Testis (tissue), 3 donors: ENCODE measurements around the gene ANGPTL2. TPM values are rescaled to one million over a fixed set of nuclear protein-coding genes. Genes with fewer than 3 reads are reported as not detected.

Experiments used
- DNase-seq: peaks from one replicate; pipeline ENCODE4 v3.0.0-alpha.2; 2019
- H3K27ac ChIP-seq, 2 donors: fragments of 200-600 bp; sonication (generic); one replicate each; pipeline ENCODE4 v1.5.1; 2019
- H3K27me3 ChIP-seq: fragments of 200-600 bp; sonication (generic); one replicate; pipeline ENCODE4 v1.5.1; 2019
- H3K36me3 ChIP-seq: fragments of 200-600 bp; sonication (generic); one replicate; pipeline ENCODE4 v1.5.1; 2017; ENCODE audit warnings: low read depth; ENCODE audit errors: missing control alignments
- H3K4me1 ChIP-seq: fragments of 200-600 bp; sonication (generic); one replicate; pipeline ENCODE4 v1.5.1; 2019
- H3K4me3 ChIP-seq, 2 donors: fragments of 200-600 bp; sonication (generic); one replicate each; pipeline ENCODE4 v1.5.1; 2017 to 2019
- H3K9me3 ChIP-seq: fragments of 200-600 bp; sonication (generic); one replicate; pipeline ENCODE4 v1.5.1; 2017
- POLR2A ChIP-seq: fragments of 450-650 bp; IDR thresholded peaks from one replicate; pipeline ENCODE4 v1.6.1; 2017; ENCODE audit warnings: antibody characterized with exemption, mild to moderate bottlenecking, moderate library complexity
- WGBS, 2 donors: methylation state at CpG; one replicate each; pipeline ENCODE4 v1.1.5; 2018; 5-methylcytosine and 5-hydroxymethylcytosine counted together
- intact Hi-C: fragments of 100-400 bp; cut with DNase I; formaldehyde crosslinking; loops from one replicate; pipeline ENCODE4 v1.15.1; 2023; ENCODE audit warnings: low total_unique reads
- polyA plus RNA-seq: library from polyadenylated mRNA; stranded (reverse); fragments of 350-450 nt; fragmentation: Illumina TruSeq; extraction: RNeasy Lipid Tissue Mini Kit (QIAGEN cat#74804); gene quantifications from one replicate; pipeline ENCODE4 v1.2.3, GENCODE V29; 2014; ENCODE audit warnings: low read depth, low replicate concordance; ENCODE audit not compliant: insufficient read depth
- total RNA-seq, 2 donors: library from RNA; depleted of rRNA; stranded (reverse); fragments of >200 nt; gene quantifications; one replicate each; pipeline ENCODE4 v1.2.3, GENCODE V29; 2016
- TF ChIP-seq, protein P1 (sequence below), 3 experiments: fragments of 450-650 bp in 2 of 3; fragments of 200-600 bp in 1 of 3; sonication (generic) in 1 of 3; IDR thresholded peaks; one replicate each; pipeline ENCODE4 v1.5.1; 2016 to 2019; ENCODE audit warnings: antibody characterized with exemption in 3 of 3, mild to moderate bottlenecking in 2 of 3, moderate library complexity in 1 of 3

The ANGPTL2 gene
- total and polyA plus RNA-seq, 3 donors from 2014 or later: 2.4 to 30.7 (median 2.4) TPM

DNA sequence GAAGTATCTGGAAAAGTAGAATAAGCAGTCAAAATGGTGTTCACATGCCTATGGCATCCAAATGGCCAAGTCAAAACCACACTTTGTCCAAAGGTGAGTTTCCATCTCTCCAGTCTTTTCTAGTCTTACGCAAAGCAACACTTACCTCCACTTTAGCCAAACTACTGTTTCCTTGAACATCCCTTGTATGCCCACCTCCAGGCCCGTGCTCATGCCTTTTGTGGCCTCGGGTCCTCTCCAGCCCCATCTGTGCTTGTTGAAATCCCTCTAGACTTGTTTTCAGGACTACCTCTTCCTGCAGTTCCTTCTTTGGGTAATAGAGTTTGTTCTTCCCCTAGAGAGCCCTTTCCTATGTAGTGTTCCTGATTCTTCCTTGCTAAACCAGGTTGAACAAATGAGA lies 61.0 kb downstream of the ANGPTL2 start:
- TF ChIP-seq, protein P1, sequence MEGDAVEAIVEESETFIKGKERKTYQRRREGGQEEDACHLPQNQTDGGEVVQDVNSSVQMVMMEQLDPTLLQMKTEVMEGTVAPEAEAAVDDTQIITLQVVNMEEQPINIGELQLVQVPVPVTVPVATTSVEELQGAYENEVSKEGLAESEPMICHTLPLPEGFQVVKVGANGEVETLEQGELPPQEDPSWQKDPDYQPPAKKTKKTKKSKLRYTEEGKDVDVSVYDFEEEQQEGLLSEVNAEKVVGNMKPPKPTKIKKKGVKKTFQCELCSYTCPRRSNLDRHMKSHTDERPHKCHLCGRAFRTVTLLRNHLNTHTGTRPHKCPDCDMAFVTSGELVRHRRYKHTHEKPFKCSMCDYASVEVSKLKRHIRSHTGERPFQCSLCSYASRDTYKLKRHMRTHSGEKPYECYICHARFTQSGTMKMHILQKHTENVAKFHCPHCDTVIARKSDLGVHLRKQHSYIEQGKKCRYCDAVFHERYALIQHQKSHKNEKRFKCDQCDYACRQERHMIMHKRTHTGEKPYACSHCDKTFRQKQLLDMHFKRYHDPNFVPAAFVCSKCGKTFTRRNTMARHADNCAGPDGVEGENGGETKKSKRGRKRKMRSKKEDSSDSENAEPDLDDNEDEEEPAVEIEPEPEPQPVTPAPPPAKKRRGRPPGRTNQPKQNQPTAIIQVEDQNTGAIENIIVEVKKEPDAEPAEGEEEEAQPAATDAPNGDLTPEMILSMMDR (IDR thresholded peaks at IDR 0.05): no peak
- TF ChIP-seq POLR2A: no peak
- Histone ChIP-seq H3K27ac (no peak overlapping the region), H3K9me3 (no peaks in the 10 kb centered on the region), H3K4me1 (peaks cover 5% of the 10 kb centered on the region), H3K36me3 (no peaks in the 10 kb centered on the region), H3K27me3 (no peaks in the 10 kb centered on the region), H3K4me3 (no peak overlapping the region)
- intact Hi-C loops: no loop called here
- WGBS, 2 donors: 96 to 97% methylated on average over 3 of the region's 3 CpGs
- DNase-seq: no peak

DNA sequence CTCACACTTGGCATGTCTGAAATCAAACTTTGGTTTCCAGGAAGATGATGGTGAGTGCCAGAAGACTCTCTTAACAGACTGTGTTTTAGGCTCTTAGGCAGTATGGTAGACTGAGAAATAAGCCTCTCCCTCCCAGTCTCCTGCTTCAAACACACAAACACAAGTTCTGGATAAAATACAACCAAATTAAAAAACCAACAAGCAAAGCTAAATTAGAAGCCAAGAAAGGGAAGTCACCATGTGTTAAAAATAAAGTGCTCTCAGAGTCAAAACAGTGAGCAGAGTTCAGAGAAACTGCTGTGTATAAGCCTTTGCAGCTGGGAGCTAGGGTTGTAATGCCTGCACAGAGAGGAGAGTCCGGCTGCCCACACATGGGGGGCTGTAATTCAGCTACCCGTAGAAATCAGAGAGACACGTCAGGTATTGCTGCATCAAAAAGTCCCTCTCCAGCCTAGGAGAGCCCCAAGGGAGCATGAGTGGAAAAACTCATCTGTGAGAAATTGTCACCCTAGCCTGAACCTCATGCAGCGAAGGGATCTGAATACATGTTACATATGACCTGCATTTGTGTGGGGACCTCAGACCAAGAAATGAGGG lies 62.6 kb downstream of the ANGPTL2 start:
- TF ChIP-seq POLR2A: no peak
- TF ChIP-seq, protein P1 (IDR thresholded peaks at IDR 0.05): no peak
- DNase-seq: no peak
- Histone ChIP-seq H3K27ac (no peak overlapping the region), H3K36me3 (no peaks in the 10 kb centered on the region), H3K27me3 (no peaks in the 10 kb centered on the region), H3K4me3 (no peak overlapping the region), H3K9me3 (no peaks in the 10 kb centered on the region), H3K4me1 (peaks cover 5% of the 10 kb centered on the region)
- WGBS, 2 donors: 77 to 82% methylated on average over 4 of the region's 4 CpGs
- intact Hi-C loops: no loop called here

DNA sequence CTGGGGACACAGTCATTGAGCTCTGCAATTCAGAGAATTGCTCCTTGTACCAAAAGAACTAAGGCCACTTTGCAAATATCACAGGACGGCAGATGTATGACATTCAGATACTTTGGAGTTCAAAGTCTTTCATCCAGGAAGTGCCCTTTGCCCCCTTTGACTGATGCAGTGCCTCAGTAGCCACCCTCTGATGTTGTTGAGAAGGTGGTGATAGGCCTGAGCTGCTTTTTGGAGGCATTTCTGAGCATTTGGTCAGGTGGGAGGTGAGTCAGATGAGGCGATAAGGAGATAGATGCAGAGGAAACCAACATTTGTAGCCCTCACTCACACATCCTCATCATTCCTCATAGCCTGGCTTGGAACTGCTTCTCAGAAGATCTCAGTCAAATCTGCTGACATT lies 63.4 kb downstream of the ANGPTL2 start:
- intact Hi-C loops: no loop called here
- WGBS, 2 donors: 90 to 95% methylated on average over 2 of the region's 2 CpGs
- no peaks in the 10 kb centered on the region for H3K36me3 ChIP-seq
- no peak overlapping the region for H3K4me3 ChIP-seq
- H3K27ac ChIP-seq: no peak overlapping the region
- TF ChIP-seq POLR2A: no peak
- TF ChIP-seq, protein P1 (IDR thresholded peaks at IDR 0.05): no peak
- DNase-seq: no peak
- peaks cover 8% of the 10 kb centered on the region for H3K4me1 ChIP-seq
- no peaks in the 10 kb centered on the region for H3K9me3 ChIP-seq
- H3K27me3 ChIP-seq: no peaks in the 10 kb centered on the region

DNA sequence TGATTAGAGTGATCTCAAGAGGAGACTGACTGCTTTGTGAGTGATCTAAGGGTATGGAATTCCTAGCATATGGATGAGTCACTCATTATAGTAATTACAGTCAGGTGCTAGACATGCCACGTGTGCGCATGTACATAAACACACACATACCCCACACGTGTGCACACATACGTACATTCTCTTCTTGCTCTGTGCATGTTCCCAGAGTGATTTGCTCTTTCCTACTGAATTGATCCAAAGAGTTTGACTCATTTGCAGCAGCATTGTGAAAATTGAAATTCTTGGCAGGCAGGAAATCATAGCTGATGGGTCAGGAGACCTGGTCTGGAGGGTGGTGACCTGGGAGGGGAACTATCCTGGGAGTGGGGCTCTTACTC lies 63.8 kb downstream of the ANGPTL2 start:
- no peak overlapping the region for H3K27ac ChIP-seq
- DNase-seq: no peak
- TF ChIP-seq, protein P1 (IDR thresholded peaks at IDR 0.05): no peak
- TF ChIP-seq POLR2A: no peak
- intact Hi-C loops: no loop called here
- H3K4me1 ChIP-seq: peaks cover 8% of the 10 kb centered on the region
- no peaks in the 10 kb centered on the region for H3K9me3 ChIP-seq
- no peak overlapping the region for H3K4me3 ChIP-seq
- H3K36me3 ChIP-seq: no peaks in the 10 kb centered on the region
- H3K27me3 ChIP-seq: no peaks in the 10 kb centered on the region
- 88 to 92% methylated on average over 4 of the region's 4 CpGs for WGBS, 2 donors

DNA sequence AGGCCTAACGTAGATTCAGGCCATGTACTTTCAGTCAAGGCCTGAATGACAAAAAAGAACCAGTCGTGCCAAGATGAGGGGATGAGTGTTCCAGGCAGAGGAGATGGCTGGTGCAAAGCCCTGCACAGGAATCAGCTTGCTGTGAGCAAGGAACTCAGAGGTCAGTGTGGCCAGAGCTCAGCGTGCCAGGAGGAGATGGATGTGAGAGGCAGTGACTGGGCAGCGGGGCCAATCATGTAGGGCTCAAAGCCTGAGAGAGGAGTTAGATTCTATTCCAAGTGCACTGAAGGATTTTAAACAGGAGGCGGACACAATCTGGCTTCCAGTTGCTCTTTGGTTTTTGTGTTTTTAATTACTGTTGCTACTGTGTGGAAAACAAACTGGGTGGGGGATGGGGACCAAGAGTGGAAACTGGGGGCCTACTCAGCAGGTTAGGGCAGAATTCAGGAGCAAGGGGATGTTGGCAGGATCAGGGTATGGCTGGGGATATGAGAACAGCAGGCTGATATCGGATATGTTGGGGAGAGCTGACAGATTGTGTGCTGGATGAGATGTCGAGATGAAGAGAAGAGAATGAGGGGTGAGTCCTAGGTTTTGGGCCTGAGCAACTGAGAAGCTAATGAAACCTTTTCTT lies 64.3 kb downstream of the ANGPTL2 start:
- no peak for TF ChIP-seq POLR2A
- TF ChIP-seq, protein P1 (IDR thresholded peaks at IDR 0.05): no peak
- WGBS, 2 donors: 78 to 80% methylated on average over 7 of the region's 7 CpGs
- Histone ChIP-seq H3K27me3 (no peaks in the 10 kb centered on the region), H3K36me3 (no peaks in the 10 kb centered on the region), H3K27ac (no peak overlapping the region), H3K9me3 (no peaks in the 10 kb centered on the region), H3K4me3 (no peak overlapping the region), H3K4me1 (peaks cover 8% of the 10 kb centered on the region)
- intact Hi-C loops: no loop called here
- DNase-seq: no peak
